ENCODE measurements around the gene SPTBN1. TPM values are rescaled to one million over a fixed set of nuclear protein-coding genes. Genes with fewer than 3 reads are reported as not detected.
A peak's percentile ranks its signal among the peaks of the same experiment; 100 is the strongest.
"Not testable (repeated sequence)": the region's sequence is repeated elsewhere in the genome, so short reads cannot be mapped to it uniquely, and the experiment has no call there.

SPTBN1 gene
- total RNA-seq, 1 donor from 2014 or later, result 251 TPM

DNA sequence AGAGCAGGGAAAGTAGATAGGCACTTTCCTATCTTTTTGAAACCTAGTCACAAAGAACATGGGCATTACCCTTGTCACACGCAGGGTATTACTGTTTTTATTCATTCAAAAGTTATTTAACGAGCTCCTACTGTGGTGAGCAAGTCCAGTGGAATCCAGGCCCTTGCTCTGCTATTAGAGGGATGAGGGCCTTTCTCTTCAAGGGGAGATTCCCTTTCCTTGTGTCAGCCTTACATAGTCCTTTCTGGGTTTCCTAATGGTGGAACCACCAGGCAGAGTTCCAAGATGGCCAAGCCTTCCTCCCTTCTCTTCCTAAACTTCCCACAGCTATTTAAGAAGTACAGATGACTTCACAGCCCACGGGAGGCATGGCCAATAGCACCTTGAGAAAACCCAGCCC lies 64.6 kb downstream of the SPTBN1 start:
- Histone ChIP-seq H3K4me3 (ENCODE audit: low read length in 3 of 3) (no peak overlapping the region), H3K9ac (ENCODE audit: low read depth in 1 of 3, low read length in 3 of 3) (no peak overlapping the region), H3K27me3 (ENCODE audit: control insufficient read depth in 3 of 3, insufficient read depth in 3 of 3, low read length in 3 of 3) (no peaks in the 10 kb centered on the region), H3K9me3 (ENCODE audit: control insufficient read depth in 3 of 3, low read length in 3 of 3) (no peaks in the 10 kb centered on the region), H3K4me1 (ENCODE audit: control insufficient read depth in 3 of 3, insufficient read depth in 3 of 3, low read length in 3 of 3) (peaks cover 11 to 20% (median 14%) of the 10 kb centered on the region in 3 donors), H3K27ac (ENCODE audit: low read depth, low read length) (no peak overlapping the region), H3K36me3 (ENCODE audit: control insufficient read depth in 3 of 3, insufficient read depth in 3 of 3, low read length in 3 of 3) (peaks cover 0 to 3% (median 0%) of the 10 kb centered on the region in 3 donors)

DNA sequence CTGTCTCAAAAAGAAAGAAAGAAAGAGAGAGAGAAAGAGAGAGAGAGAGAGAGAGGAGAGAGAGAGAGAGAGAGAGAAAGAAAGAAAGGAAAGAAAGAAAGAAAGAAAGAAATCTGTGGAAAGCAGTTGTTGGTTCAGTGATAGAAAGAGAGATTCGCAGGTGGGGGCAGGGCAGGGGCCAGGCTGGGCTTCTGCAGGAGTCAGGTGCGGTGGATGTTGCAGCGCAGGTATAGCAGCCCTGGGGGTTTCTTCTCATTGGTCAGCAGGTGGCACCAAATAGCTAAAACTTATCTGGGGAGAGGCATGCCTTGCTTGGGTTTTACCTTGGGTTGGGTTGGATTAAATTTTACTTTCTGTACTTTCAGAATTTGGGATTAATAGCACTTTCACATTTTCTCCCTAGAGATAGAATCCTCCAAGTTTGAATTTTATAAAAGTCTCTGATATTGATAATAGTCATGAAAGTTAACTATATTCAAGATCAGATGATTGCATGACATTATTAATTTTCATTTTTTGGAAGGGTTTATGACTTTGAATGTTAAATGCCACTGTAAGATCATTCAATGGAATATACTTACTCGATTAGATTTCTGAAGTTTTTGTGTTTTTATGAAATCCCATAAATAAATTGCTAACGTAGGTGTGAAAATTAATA lies 66.6 kb downstream of the SPTBN1 start:
- no peak overlapping the region for H3K27ac ChIP-seq (ENCODE audit: low read depth, low read length)
- H3K27me3 ChIP-seq (ENCODE audit: control insufficient read depth in 3 of 3, insufficient read depth in 3 of 3, low read length in 3 of 3), result no peaks in the 10 kb centered on the region
- peaks cover 14 to 25% (median 19%) of the 10 kb centered on the region in 3 donors for H3K4me1 ChIP-seq (ENCODE audit: control insufficient read depth in 3 of 3, insufficient read depth in 3 of 3, low read length in 3 of 3)
- no peaks in the 10 kb centered on the region for H3K9me3 ChIP-seq (ENCODE audit: control insufficient read depth in 3 of 3, low read length in 3 of 3)
- H3K36me3 ChIP-seq (ENCODE audit: control insufficient read depth in 3 of 3, insufficient read depth in 3 of 3, low read length in 3 of 3), result peaks cover 10 to 11% (median 10%) of the 10 kb centered on the region in 3 donors
- no peak overlapping the region for H3K9ac ChIP-seq (ENCODE audit: low read depth in 1 of 3, low read length in 3 of 3)
- no peak overlapping the region for H3K4me3 ChIP-seq (ENCODE audit: low read length in 3 of 3)

DNA sequence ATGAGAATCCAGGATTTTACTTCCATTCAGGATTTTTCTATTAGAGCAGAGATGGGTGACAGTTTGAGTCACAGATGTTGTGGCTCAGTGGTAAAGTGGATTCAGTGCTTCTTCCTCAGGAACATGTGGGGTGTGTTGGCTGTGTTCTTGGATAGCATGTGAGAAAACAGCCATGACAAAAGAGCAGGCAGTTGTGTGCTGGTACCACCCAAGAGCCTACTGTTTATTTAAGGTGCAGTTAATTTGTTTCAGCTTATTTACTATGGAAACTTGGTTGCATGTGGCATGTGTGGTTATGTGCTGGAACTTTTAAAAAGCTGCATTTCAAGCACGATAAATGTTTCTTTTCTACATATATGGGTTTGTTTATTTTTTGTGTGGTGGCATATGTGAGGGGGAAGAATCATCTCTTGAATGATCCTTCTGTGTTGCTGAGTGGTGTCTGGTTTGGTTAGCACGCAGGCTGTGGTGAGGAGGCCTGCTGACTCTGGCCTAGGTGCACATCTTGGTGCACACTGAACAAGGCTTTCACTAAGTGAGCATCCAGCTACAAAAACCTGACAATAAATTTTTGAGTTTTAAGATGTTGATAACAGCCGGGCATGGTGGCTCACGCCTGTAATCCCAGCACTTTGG lies 67.3 kb downstream of the SPTBN1 start:
- H3K27me3 ChIP-seq (ENCODE audit: control insufficient read depth in 3 of 3, insufficient read depth in 3 of 3, low read length in 3 of 3), result no peaks in the 10 kb centered on the region
- H3K9me3 ChIP-seq (ENCODE audit: control insufficient read depth in 3 of 3, low read length in 3 of 3), result no peaks in the 10 kb centered on the region
- peaks cover 14 to 25% (median 19%) of the 10 kb centered on the region in 3 donors for H3K4me1 ChIP-seq (ENCODE audit: control insufficient read depth in 3 of 3, insufficient read depth in 3 of 3, low read length in 3 of 3)
- H3K4me3 ChIP-seq (ENCODE audit: low read length in 3 of 3), result no peak overlapping the region
- H3K9ac ChIP-seq (ENCODE audit: low read depth in 1 of 3, low read length in 3 of 3), result no peak overlapping the region
- H3K27ac ChIP-seq (ENCODE audit: low read depth, low read length), result no peak overlapping the region
- peaks cover 10 to 15% (median 10%) of the 10 kb centered on the region in 3 donors for H3K36me3 ChIP-seq (ENCODE audit: control insufficient read depth in 3 of 3, insufficient read depth in 3 of 3, low read length in 3 of 3)

GRCh38 chr2:54524226-54524991 lies 68.3 kb downstream of the SPTBN1 start:
- peak overlapping the region; percentile 61 for H3K27ac ChIP-seq (ENCODE audit: low read depth, low read length)
- H3K4me3 ChIP-seq (ENCODE audit: low read length in 3 of 3), result no peak overlapping the region
- H3K36me3 ChIP-seq (ENCODE audit: control insufficient read depth in 3 of 3, insufficient read depth in 3 of 3, low read length in 3 of 3), result peaks cover 10 to 16% (median 14%) of the 10 kb centered on the region in 3 donors
- peak overlapping the region in 2 of 3 donors; percentile 23 to 34 for H3K9ac ChIP-seq (ENCODE audit: low read depth in 1 of 3, low read length in 3 of 3)
- H3K4me1 ChIP-seq (ENCODE audit: control insufficient read depth in 3 of 3, insufficient read depth in 3 of 3, low read length in 3 of 3), result peaks cover 14 to 25% (median 19%) of the 10 kb centered on the region in 3 donors
- no peaks in the 10 kb centered on the region for H3K9me3 ChIP-seq (ENCODE audit: control insufficient read depth in 3 of 3, low read length in 3 of 3)
- no peaks in the 10 kb centered on the region for H3K27me3 ChIP-seq (ENCODE audit: control insufficient read depth in 3 of 3, insufficient read depth in 3 of 3, low read length in 3 of 3)

- no peak overlapping the region for H3K27ac ChIP-seq (ENCODE audit: low read depth, low read length)
- H3K36me3 ChIP-seq (ENCODE audit: control insufficient read depth in 3 of 3, insufficient read depth in 3 of 3, low read length in 3 of 3), result peaks cover 10 to 18% (median 18%) of the 10 kb centered on the region in 3 donors
- H3K27me3 ChIP-seq (ENCODE audit: control insufficient read depth in 3 of 3, insufficient read depth in 3 of 3, low read length in 3 of 3), result no peaks in the 10 kb centered on the region
- no peaks in the 10 kb centered on the region for H3K9me3 ChIP-seq (ENCODE audit: control insufficient read depth in 3 of 3, low read length in 3 of 3)
- no peak overlapping the region for H3K4me3 ChIP-seq (ENCODE audit: low read length in 3 of 3)
- H3K9ac ChIP-seq (ENCODE audit: low read depth in 1 of 3, low read length in 3 of 3), result no peak overlapping the region
- H3K4me1 ChIP-seq (ENCODE audit: control insufficient read depth in 3 of 3, insufficient read depth in 3 of 3, low read length in 3 of 3), result peaks cover 12 to 22% (median 19%) of the 10 kb centered on the region in 3 donors
Measured at GRCh38 chr2:54525321-54525720, 69.2 kb downstream of the SPTBN1 start.

GRCh38 chr2:54526226-54526879 lies 70.2 kb downstream of the SPTBN1 start:
- Histone ChIP-seq H3K27ac (ENCODE audit: low read depth, low read length) (no peak overlapping the region), H3K4me1 (ENCODE audit: control insufficient read depth in 3 of 3, insufficient read depth in 3 of 3, low read length in 3 of 3) (peaks cover 9 to 22% (median 19%) of the 10 kb centered on the region in 3 donors)

GRCh38 chr2:54528311-54528955 lies 72.3 kb downstream of the SPTBN1 start:
- H3K4me3 ChIP-seq (ENCODE audit: low read length in 3 of 3), result no peak overlapping the region
- H3K9me3 ChIP-seq (ENCODE audit: control insufficient read depth in 3 of 3, low read length in 3 of 3), result no peaks in the 10 kb centered on the region
- H3K27me3 ChIP-seq (ENCODE audit: control insufficient read depth in 3 of 3, insufficient read depth in 3 of 3, low read length in 3 of 3), result no peaks in the 10 kb centered on the region
- H3K27ac ChIP-seq (ENCODE audit: low read depth, low read length), result no peak overlapping the region
- peaks cover 9 to 20% (median 18%) of the 10 kb centered on the region in 3 donors for H3K4me1 ChIP-seq (ENCODE audit: control insufficient read depth in 3 of 3, insufficient read depth in 3 of 3, low read length in 3 of 3)
- peaks cover 10 to 18% (median 15%) of the 10 kb centered on the region in 3 donors for H3K36me3 ChIP-seq (ENCODE audit: control insufficient read depth in 3 of 3, insufficient read depth in 3 of 3, low read length in 3 of 3)
- no peak overlapping the region for H3K9ac ChIP-seq (ENCODE audit: low read depth in 1 of 3, low read length in 3 of 3)

More at GRCh38 chr2:54526226-54526879, 70.2 kb downstream of the SPTBN1 start:
- Histone ChIP-seq H3K9me3 (ENCODE audit: control insufficient read depth in 3 of 3, low read length in 3 of 3) (no peaks in the 10 kb centered on the region), H3K9ac (ENCODE audit: low read depth in 1 of 3, low read length in 3 of 3) (no peak overlapping the region), H3K36me3 (ENCODE audit: control insufficient read depth in 3 of 3, insufficient read depth in 3 of 3, low read length in 3 of 3) (peaks cover 10 to 18% (median 15%) of the 10 kb centered on the region in 3 donors), H3K4me3 (ENCODE audit: low read length in 3 of 3) (no peak overlapping the region), H3K27me3 (ENCODE audit: control insufficient read depth in 3 of 3, insufficient read depth in 3 of 3, low read length in 3 of 3) (no peaks in the 10 kb centered on the region)

DNA sequence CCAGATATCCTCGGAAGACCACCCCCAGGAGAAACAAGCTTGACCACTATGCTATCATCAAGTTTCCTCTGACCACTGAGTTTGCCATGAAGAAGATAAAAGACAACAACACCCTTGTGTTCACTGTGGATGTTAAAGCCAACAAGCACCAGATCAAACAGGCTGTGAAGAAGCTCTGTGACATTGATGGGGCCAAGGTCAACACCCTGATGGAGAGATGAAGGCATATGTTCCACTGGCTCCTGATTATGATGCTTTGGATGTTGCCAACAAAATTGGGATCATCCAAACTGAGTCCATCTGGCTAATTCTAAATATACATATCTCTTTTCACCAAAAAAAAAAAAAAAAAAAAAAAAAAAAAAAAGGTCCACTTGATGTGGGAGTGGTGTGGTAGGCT lies 73.4 kb downstream of the SPTBN1 start:
- not testable (repeated sequence) for H3K9me3 ChIP-seq (ENCODE audit: control insufficient read depth in 3 of 3, low read length in 3 of 3); H3K4me3 ChIP-seq (ENCODE audit: low read length in 3 of 3); H3K27ac ChIP-seq (ENCODE audit: low read depth, low read length); H3K9ac ChIP-seq (ENCODE audit: low read depth in 1 of 3, low read length in 3 of 3); H3K27me3 ChIP-seq (ENCODE audit: control insufficient read depth in 3 of 3, insufficient read depth in 3 of 3, low read length in 3 of 3)
- Histone ChIP-seq H3K36me3 (ENCODE audit: control insufficient read depth in 3 of 3, insufficient read depth in 3 of 3, low read length in 3 of 3) (peaks cover 10 to 19% (median 15%) of the 10 kb centered on the region in 3 donors), H3K4me1 (ENCODE audit: control insufficient read depth in 3 of 3, insufficient read depth in 3 of 3, low read length in 3 of 3) (peaks cover 6 to 13% (median 13%) of the 10 kb centered on the region in 3 donors)

- Histone ChIP-seq H3K27me3 (ENCODE audit: control insufficient read depth in 3 of 3, insufficient read depth in 3 of 3, low read length in 3 of 3) (no peaks in the 10 kb centered on the region), H3K9me3 (ENCODE audit: control insufficient read depth in 3 of 3, low read length in 3 of 3) (no peaks in the 10 kb centered on the region), H3K27ac (ENCODE audit: low read depth, low read length) (no peak overlapping the region), H3K36me3 (ENCODE audit: control insufficient read depth in 3 of 3, insufficient read depth in 3 of 3, low read length in 3 of 3) (peaks cover 10 to 21% (median 15%) of the 10 kb centered on the region in 3 donors), H3K9ac (ENCODE audit: low read depth in 1 of 3, low read length in 3 of 3) (no peak overlapping the region), H3K4me3 (ENCODE audit: low read length in 3 of 3) (no peak overlapping the region), H3K4me1 (ENCODE audit: control insufficient read depth in 3 of 3, insufficient read depth in 3 of 3, low read length in 3 of 3) (peaks cover 2 to 9% (median 9%) of the 10 kb centered on the region in 3 donors)
Measured at GRCh38 chr2:54529935-54530334, 73.8 kb downstream of the SPTBN1 start.

Data from skeletal muscle tissue (tissue), 4 donors.